ENCODE data around the gene GREB1L.

GREB1L gene

GRCh38 chr18:21486905-21487437, 244.9 kb downstream of the GREB1L start:
- Histone ChIP-seq H4K8ac (ENCODE audit: low read depth, low read length) (no peak overlapping the region), H2AFZ (ENCODE audit: low read length) (no peak overlapping the region), H3K14ac (ENCODE audit: low read length) (no peak overlapping the region), H3K36me3 (replicated peaks in 1 of 2; ENCODE audit: control insufficient read depth in 2 of 2, insufficient read depth in 2 of 2, low read length in 2 of 2) (peaks cover 21 to 88% of the 10 kb centered on the region in 2 donors), H2BK12ac (ENCODE audit: low read length) (no peak overlapping the region), H3K23ac (ENCODE audit: low read depth, low read length, poor library complexity) (no peak overlapping the region), H3K27me3 (ENCODE audit: control insufficient read depth in 3 of 3, insufficient read depth in 3 of 3, low read depth in 1 of 3, low read length in 3 of 3) (no peaks in the 10 kb centered on the region), H3K4me2 (ENCODE audit: insufficient read depth, low read length, poor library complexity, severe bottlenecking) (no peak overlapping the region), H2BK5ac (ENCODE audit: low read length) (no peak overlapping the region), H2BK120ac (ENCODE audit: low read depth, low read length) (no peak overlapping the region), H3K9me3 (replicated peaks in 1 of 2; ENCODE audit: control insufficient read depth in 2 of 2, insufficient read depth in 1 of 2, low read depth in 1 of 2, low read length in 2 of 2) (no peaks in the 10 kb centered on the region), H3K4ac (ENCODE audit: low read length) (no peak overlapping the region), H3K79me1 (ENCODE audit: low read depth, low read length) (peaks cover 4% of the 10 kb centered on the region), H2AK5ac (ENCODE audit: low read depth, low read length) (no peak overlapping the region), H4K91ac (ENCODE audit: low read depth, low read length, poor library complexity) (no peak overlapping the region), H3K4me3 (ENCODE audit: low read length in 2 of 2) (no peak overlapping the region), H3K18ac (ENCODE audit: low read length) (no peak overlapping the region), H3K4me1 (ENCODE audit: control insufficient read depth in 2 of 2, insufficient read depth in 1 of 2, low read depth in 1 of 2, low read length in 2 of 2) (no peaks in the 10 kb centered on the region), H3K9ac (ENCODE audit: low read depth, low read length, poor library complexity) (no peak overlapping the region), H2BK15ac (ENCODE audit: low read length) (no peak overlapping the region), H3K27ac (replicated peaks; ENCODE audit: low read length) (no peak overlapping the region)
- no CpG with 5 or more reads among the region's 3 CpGs for WGBS, 2 donors (ENCODE audit: extremely low coverage in 2 of 2, insufficient read length in 2 of 2, insufficient replicate concordance in 1 of 2)
- DNase-seq (ENCODE audit: low spot score): no peak

- Histone ChIP-seq H2BK12ac (ENCODE audit: low read length) (no peak overlapping the region), H3K27ac (replicated peaks; ENCODE audit: low read length) (no peak overlapping the region), H3K79me1 (ENCODE audit: low read depth, low read length) (peaks cover 4% of the 10 kb centered on the region), H3K14ac (ENCODE audit: low read length) (no peak overlapping the region), H3K4me3 (ENCODE audit: low read length in 2 of 2) (no peak overlapping the region), H3K36me3 (replicated peaks in 1 of 2; ENCODE audit: control insufficient read depth in 2 of 2, insufficient read depth in 2 of 2, low read length in 2 of 2) (peaks cover 21 to 84% of the 10 kb centered on the region in 2 donors), H2AK5ac (ENCODE audit: low read depth, low read length) (no peak overlapping the region), H2BK120ac (ENCODE audit: low read depth, low read length) (no peak overlapping the region), H2BK15ac (ENCODE audit: low read length) (no peak overlapping the region), H2BK5ac (ENCODE audit: low read length) (no peak overlapping the region), H3K4me2 (ENCODE audit: insufficient read depth, low read length, poor library complexity, severe bottlenecking) (no peak overlapping the region), H3K4ac (ENCODE audit: low read length) (no peak overlapping the region), H3K23ac (ENCODE audit: low read depth, low read length, poor library complexity) (no peak overlapping the region), H3K9ac (ENCODE audit: low read depth, low read length, poor library complexity) (no peak overlapping the region), H4K91ac (ENCODE audit: low read depth, low read length, poor library complexity) (no peak overlapping the region), H4K8ac (ENCODE audit: low read depth, low read length) (no peak overlapping the region), H3K4me1 (ENCODE audit: control insufficient read depth in 2 of 2, insufficient read depth in 1 of 2, low read depth in 1 of 2, low read length in 2 of 2) (no peaks in the 10 kb centered on the region), H3K18ac (ENCODE audit: low read length) (no peak overlapping the region), H3K9me3 (replicated peaks in 1 of 2; ENCODE audit: control insufficient read depth in 2 of 2, insufficient read depth in 1 of 2, low read depth in 1 of 2, low read length in 2 of 2) (no peaks in the 10 kb centered on the region), H2AFZ (ENCODE audit: low read length) (no peak overlapping the region), H3K27me3 (ENCODE audit: control insufficient read depth in 3 of 3, insufficient read depth in 3 of 3, low read depth in 1 of 3, low read length in 3 of 3) (no peaks in the 10 kb centered on the region)
- no CpG with 5 or more reads among the region's 6 CpGs for WGBS, 2 donors (ENCODE audit: extremely low coverage in 2 of 2, insufficient read length in 2 of 2, insufficient replicate concordance in 1 of 2)
- peak; percentile 30 for DNase-seq (ENCODE audit: low spot score)
Measured at GRCh38 chr18:21489119-21489750, 247.2 kb downstream of the GREB1L start.

- DNase-seq (ENCODE audit: low spot score): no peak
- Histone ChIP-seq H3K4me3 (ENCODE audit: low read length in 2 of 2) (no peak overlapping the region), H3K18ac (ENCODE audit: low read length) (no peak overlapping the region)
Measured at GRCh38 chr18:21489919-21490495, 248.0 kb downstream of the GREB1L start.

GRCh38 chr18:21490748-21491147, 248.7 kb downstream of the GREB1L start:
- Histone ChIP-seq H3K27ac (replicated peaks; ENCODE audit: low read length) (no peak overlapping the region), H3K4ac (ENCODE audit: low read length) (no peak overlapping the region), H2BK5ac (ENCODE audit: low read length) (no peak overlapping the region), H4K91ac (ENCODE audit: low read depth, low read length, poor library complexity) (no peak overlapping the region), H3K4me3 (ENCODE audit: low read length in 2 of 2) (no peak overlapping the region), H3K27me3 (ENCODE audit: control insufficient read depth in 3 of 3, insufficient read depth in 3 of 3, low read depth in 1 of 3, low read length in 3 of 3) (no peaks in the 10 kb centered on the region), H3K23ac (ENCODE audit: low read depth, low read length, poor library complexity) (no peak overlapping the region), H2AK5ac (ENCODE audit: low read depth, low read length) (no peak overlapping the region), H3K4me1 (ENCODE audit: control insufficient read depth in 2 of 2, insufficient read depth in 1 of 2, low read depth in 1 of 2, low read length in 2 of 2) (no peaks in the 10 kb centered on the region), H4K8ac (ENCODE audit: low read depth, low read length) (no peak overlapping the region), H3K4me2 (ENCODE audit: insufficient read depth, low read length, poor library complexity, severe bottlenecking) (no peak overlapping the region), H2BK120ac (ENCODE audit: low read depth, low read length) (no peak overlapping the region), H2BK15ac (ENCODE audit: low read length) (no peak overlapping the region), H2BK12ac (ENCODE audit: low read length) (no peak overlapping the region), H3K9ac (ENCODE audit: low read depth, low read length, poor library complexity) (no peak overlapping the region), H2AFZ (ENCODE audit: low read length) (no peak overlapping the region), H3K9me3 (replicated peaks in 1 of 2; ENCODE audit: control insufficient read depth in 2 of 2, insufficient read depth in 1 of 2, low read depth in 1 of 2, low read length in 2 of 2) (no peaks in the 10 kb centered on the region), H3K79me1 (ENCODE audit: low read depth, low read length) (peaks cover 4% of the 10 kb centered on the region), H3K14ac (ENCODE audit: low read length) (no peak overlapping the region), H3K18ac (ENCODE audit: low read length) (no peak overlapping the region), H3K36me3 (replicated peaks in 1 of 2; ENCODE audit: control insufficient read depth in 2 of 2, insufficient read depth in 2 of 2, low read length in 2 of 2) (peaks cover 21 to 86% of the 10 kb centered on the region in 2 donors)
- WGBS, 2 donors (ENCODE audit: extremely low coverage in 2 of 2, insufficient read length in 2 of 2, insufficient replicate concordance in 1 of 2): no CpG with 5 or more reads among the region's 4 CpGs
- no peak for DNase-seq (ENCODE audit: low spot score)

More at GRCh38 chr18:21489919-21490495, 248.0 kb downstream of the GREB1L start:
- Histone ChIP-seq H3K36me3 (replicated peaks in 1 of 2; ENCODE audit: control insufficient read depth in 2 of 2, insufficient read depth in 2 of 2, low read length in 2 of 2) (peaks cover 21 to 86% of the 10 kb centered on the region in 2 donors), H4K91ac (ENCODE audit: low read depth, low read length, poor library complexity) (no peak overlapping the region), H3K27ac (replicated peaks; ENCODE audit: low read length) (no peak overlapping the region), H4K8ac (ENCODE audit: low read depth, low read length) (no peak overlapping the region), H3K79me1 (ENCODE audit: low read depth, low read length) (peaks cover 4% of the 10 kb centered on the region), H2BK120ac (ENCODE audit: low read depth, low read length) (no peak overlapping the region), H3K14ac (ENCODE audit: low read length) (no peak overlapping the region), H3K23ac (ENCODE audit: low read depth, low read length, poor library complexity) (no peak overlapping the region), H2BK12ac (ENCODE audit: low read length) (peak overlapping the region; percentile 11), H3K4me2 (ENCODE audit: insufficient read depth, low read length, poor library complexity, severe bottlenecking) (no peak overlapping the region), H2BK15ac (ENCODE audit: low read length) (no peak overlapping the region), H3K27me3 (ENCODE audit: control insufficient read depth in 3 of 3, insufficient read depth in 3 of 3, low read depth in 1 of 3, low read length in 3 of 3) (no peaks in the 10 kb centered on the region), H3K4ac (ENCODE audit: low read length) (no peak overlapping the region), H2BK5ac (ENCODE audit: low read length) (no peak overlapping the region), H2AFZ (ENCODE audit: low read length) (no peak overlapping the region), H3K9me3 (replicated peaks in 1 of 2; ENCODE audit: control insufficient read depth in 2 of 2, insufficient read depth in 1 of 2, low read depth in 1 of 2, low read length in 2 of 2) (no peaks in the 10 kb centered on the region), H2AK5ac (ENCODE audit: low read depth, low read length) (no peak overlapping the region), H3K9ac (ENCODE audit: low read depth, low read length, poor library complexity) (peak overlapping the region; percentile 65), H3K4me1 (ENCODE audit: control insufficient read depth in 2 of 2, insufficient read depth in 1 of 2, low read depth in 1 of 2, low read length in 2 of 2) (no peaks in the 10 kb centered on the region)
- WGBS, 2 donors (ENCODE audit: extremely low coverage in 2 of 2, insufficient read length in 2 of 2, insufficient replicate concordance in 1 of 2): no CpG with 5 or more reads among the region's 15 CpGs
